Ammon's horn (tissue), 1 donor: ENCODE data around the gene HSPB1.
"Not testable (repeated sequence)": the region's sequence is repeated elsewhere in the genome, so short reads cannot be mapped to it uniquely, and the experiment has no call there.

Experiments used
- DNase-seq: peaks from one replicate; pipeline ENCODE4 v3.0.0-alpha.2; 2016; ENCODE audit warnings: low spot score

HSPB1 gene

GRCh38 chr7:76333511-76334101, 31.1 kb downstream of the HSPB1 start:
- no peak for DNase-seq

- no peak for DNase-seq
Measured at GRCh38 chr7:76334320-76334967, 32.0 kb downstream of the HSPB1 start.

- not testable (repeated sequence) for DNase-seq
Measured at GRCh38 chr7:76335417-76335816, 32.9 kb downstream of the HSPB1 start.

- DNase-seq, result no peak
Measured at GRCh38 chr7:76336094-76336493, 33.6 kb downstream of the HSPB1 start.

GRCh38 chr7:76337147-76337546, 34.7 kb downstream of the HSPB1 start:
- DNase-seq, result no peak

GRCh38 chr7:76338298-76339084, 36.0 kb downstream of the HSPB1 start:
- DNase-seq, result no peak

- no peak for DNase-seq
Measured at GRCh38 chr7:76340617-76341131, 38.2 kb downstream of the HSPB1 start.

GRCh38 chr7:76342222-76342621, 39.7 kb downstream of the HSPB1 start:
- no peak for DNase-seq

GRCh38 chr7:76343294-76343930, 40.9 kb downstream of the HSPB1 start:
- no peak for DNase-seq

GRCh38 chr7:76343931-76344321, 41.5 kb downstream of the HSPB1 start:
- no peak for DNase-seq

GRCh38 chr7:76346097-76346496, 43.6 kb downstream of the HSPB1 start:
- DNase-seq, result no peak

GRCh38 chr7:76346778-76347177, 44.3 kb downstream of the HSPB1 start:
- DNase-seq, result no peak

- no peak for DNase-seq
Measured at GRCh38 chr7:76347710-76348109, 45.2 kb downstream of the HSPB1 start.

GRCh38 chr7:76349313-76349885, 46.9 kb downstream of the HSPB1 start:
- no peak for DNase-seq

GRCh38 chr7:76351372-76351771, 48.9 kb downstream of the HSPB1 start:
- no peak for DNase-seq

GRCh38 chr7:76352193-76352592, 49.7 kb downstream of the HSPB1 start:
- no peak for DNase-seq

GRCh38 chr7:76353744-76354143, 51.3 kb downstream of the HSPB1 start:
- DNase-seq, result no peak
